ENCODE measurements around the gene ITGB2.
"Not testable (repeated sequence)": the region's sequence is repeated elsewhere in the genome, so short reads cannot be mapped to it uniquely, and the experiment has no call there.

Gene ITGB2

DNA sequence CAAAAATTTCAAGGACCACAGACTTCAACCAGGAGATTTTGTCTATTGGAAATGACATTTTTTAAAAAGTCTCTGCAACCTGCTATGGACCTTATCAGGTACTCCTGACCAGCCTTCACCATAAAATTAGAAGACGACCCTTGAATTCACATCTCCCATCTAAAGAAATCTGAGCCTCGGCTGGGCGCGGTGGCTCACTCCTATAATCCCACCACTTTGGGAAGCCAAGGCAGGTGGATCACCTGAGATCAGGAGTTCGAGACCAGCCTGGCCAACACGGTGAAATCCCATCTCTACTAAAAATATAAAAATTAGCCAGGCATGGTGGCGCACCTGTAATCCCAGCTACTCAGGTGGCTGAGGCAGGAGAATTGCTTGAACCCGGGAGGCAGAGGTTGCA is 41.5 kb downstream of the ITGB2 start:
- DNase-seq = not testable (repeated sequence)

DNA sequence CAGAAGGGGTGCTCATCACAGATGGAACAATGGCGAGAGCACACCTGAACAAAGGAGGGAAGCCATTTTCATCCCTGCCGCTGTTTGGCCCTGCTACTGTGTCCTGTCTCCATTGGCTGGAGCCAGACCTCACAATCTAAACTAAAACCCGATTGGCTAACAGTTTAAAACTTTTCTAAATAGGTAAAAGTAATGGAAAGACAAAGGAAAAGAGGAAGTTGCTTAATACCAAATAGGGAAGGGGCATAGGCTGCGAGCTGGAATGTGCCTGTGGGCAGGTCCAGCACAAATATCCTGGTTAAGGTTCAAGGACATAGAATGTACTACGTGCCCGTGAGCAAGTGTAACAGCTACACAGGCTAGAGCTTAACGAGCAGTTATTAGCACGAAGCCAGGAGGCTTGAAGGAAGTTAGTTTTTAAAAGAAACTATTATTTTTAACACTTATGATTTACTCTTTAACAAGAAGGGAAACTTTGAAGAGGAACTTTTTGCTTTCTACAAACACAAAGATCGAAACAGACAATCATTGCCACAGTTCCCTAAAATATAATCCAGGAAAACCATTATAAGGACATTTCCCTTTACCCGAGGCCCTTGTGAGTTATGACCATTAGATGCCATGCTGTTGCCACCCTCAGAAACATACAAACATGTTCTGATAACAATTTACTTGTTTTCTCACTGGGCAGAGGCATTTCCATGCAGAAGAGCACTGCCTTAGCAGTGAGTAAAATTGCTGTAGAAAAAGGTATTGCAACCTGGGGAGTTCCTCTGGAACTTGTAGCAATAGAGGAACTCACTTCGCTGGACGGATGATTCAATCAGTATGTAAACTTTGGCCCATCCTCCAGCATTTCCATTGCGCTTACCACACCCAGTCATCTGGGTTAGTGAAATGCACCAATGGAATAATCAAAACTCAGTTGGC is 42.4 kb downstream of the ITGB2 start:
- DNase-seq = no peak

DNA sequence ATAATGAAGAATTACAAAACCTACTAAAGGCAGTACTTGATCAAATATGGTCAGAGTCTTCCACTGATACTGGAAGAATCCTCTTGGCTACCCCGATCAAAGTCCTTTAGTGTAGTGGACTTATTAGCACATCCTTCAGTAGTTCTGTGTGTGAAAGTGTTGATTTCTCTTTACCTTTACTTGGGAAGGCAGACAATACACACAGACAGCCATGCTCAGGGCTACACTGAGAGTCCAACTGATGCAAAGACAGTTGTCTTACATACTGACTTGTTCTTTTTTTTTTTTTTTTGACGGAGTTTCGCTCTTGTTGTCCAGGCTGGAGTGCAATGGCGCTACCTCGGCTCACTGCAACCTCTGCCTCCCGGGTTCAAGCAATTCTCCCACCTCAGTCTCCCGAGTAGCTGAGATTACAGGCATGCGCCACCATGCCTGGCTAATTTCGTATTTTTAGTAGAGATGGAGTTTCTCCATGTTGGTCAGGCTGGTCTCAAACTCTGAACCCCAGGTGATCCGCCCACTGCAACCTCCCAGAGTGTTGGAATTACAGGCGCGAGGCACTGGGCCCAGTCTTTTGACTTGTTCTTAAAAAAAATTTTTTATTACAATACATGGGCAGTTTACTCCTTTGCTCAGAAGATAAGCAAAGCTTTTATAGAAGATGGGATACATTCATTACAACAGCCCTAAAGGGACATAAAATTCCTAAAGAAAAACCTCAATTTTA is 43.7 kb downstream of the ITGB2 start:
- no peak for DNase-seq

DNA sequence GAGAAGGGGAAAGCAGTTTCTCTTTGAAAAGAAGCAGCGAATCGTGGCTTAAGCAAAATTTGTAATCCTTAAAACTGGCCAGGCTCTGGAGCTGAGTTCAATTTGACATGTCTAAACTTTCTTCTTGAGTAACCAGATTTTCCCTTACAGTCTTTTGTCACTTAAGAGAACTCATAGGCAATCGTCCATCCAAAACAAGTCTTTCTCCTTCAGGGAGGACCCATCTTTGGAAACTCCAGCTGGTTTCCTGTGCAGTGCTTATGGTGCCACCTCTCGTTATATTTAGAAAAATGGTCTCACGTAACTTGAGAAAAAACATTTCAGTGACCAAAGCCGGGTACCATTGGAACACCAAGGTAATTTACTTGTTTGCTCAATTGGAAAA is 45.4 kb downstream of the ITGB2 start:
- no peak for DNase-seq

DNA sequence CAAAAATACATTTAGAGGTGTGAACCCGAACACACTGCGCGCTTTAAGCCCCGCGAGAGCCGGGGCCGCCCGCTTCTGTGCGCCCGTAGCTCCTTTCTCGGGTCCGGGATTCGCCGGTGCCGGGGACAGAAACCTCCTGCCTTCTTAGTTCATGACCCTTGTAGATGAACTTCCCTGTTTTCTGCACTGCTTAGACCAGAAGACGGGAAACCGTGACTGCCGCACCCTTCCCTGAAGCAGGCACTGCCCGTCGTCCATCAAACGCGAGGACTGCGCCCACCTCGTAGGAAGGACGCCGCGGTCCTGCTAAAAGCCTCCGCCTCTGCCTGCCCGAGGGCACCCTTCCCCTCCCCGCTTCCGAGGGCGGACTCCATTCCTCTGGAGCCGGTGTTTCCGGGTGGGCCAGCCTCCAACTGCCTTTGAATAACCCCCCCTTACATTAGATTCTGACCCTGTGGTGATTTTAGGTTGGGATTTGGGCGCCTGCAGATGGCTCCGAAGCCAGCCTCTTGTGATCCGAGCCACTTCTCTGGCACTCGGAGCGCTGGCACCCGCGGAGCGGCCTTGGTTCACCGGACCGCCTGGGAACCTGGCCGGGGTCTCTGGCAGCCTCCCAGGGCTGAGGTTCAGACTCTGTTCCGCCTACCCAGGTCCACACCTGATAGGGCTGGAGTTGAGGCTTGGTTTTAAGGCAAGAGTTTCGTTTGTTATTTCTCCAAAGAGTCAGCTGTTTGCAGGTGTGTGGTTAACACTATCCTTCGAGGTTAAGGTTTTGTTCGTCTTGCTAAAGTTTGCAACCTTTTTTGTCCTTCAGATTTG is 46.0 kb downstream of the ITGB2 start:
- peak in 1 of 2 donors; percentile 26 for DNase-seq

DNA sequence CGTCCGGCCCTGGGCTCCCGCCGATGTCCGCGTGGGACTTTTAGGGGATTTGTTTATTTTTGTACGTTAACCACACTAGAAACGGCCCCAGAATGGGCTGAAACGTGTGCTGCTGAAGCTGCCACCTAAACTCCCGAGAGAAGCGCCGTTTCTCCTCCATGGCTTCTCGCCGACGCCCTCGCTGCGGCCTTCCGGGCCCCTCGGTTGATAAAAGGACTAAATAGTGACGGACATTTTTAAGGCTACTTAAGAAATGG is 46.5 kb downstream of the ITGB2 start:
- no peak for DNase-seq

DNA sequence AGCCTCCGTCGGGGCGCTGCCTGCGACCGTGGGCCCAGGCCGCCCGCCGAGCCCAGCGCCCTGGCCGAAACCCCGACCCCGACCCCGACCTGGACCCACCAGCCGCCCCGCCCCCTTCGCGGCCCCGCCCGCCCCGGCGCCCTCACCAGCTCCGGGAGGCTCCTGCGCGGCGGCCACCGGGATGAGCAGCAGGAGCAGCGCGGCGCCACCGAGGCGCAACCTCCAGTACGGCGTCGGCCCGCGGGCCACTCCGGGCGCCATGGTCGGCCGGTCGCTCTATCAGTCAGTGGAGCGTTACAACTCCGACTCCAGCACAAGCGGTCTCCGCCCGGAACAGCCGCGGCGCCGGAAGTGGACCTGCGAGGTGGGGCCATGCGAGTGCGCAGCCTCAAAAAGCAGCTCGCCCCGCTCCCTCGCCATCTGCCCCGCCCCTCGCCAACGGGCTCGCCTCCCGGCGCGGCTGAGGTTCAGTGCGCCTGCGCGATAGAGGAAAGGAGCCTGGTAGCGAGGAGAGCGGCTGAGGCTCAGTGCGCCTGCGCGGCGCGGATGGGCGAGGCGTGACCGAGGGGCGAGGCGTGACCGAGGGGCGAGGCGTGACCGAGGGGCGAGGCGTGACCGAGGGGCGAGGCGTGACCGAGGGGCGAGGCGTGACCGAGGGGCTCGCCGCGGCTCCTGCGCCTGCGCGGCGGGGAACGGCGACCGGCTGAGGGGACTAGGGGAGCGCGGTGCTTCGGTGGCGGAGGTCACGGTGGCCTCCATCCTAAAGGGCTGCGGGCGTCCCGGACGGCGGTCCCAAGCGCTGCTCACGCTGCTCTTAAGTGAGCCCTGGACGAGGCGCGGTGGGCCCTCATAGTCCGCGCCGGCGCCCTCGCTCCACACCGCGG is 47.1 kb downstream of the ITGB2 start, which contains the start of gene PTTG1IP:
TSS of gene PTTG1IP (minus strand) at position 335 of the 884 bp plus-strand sequence. CDS start at position 261, 74 bp downstream.
- DNase-seq = peak; percentile 90 to 95

DNA sequence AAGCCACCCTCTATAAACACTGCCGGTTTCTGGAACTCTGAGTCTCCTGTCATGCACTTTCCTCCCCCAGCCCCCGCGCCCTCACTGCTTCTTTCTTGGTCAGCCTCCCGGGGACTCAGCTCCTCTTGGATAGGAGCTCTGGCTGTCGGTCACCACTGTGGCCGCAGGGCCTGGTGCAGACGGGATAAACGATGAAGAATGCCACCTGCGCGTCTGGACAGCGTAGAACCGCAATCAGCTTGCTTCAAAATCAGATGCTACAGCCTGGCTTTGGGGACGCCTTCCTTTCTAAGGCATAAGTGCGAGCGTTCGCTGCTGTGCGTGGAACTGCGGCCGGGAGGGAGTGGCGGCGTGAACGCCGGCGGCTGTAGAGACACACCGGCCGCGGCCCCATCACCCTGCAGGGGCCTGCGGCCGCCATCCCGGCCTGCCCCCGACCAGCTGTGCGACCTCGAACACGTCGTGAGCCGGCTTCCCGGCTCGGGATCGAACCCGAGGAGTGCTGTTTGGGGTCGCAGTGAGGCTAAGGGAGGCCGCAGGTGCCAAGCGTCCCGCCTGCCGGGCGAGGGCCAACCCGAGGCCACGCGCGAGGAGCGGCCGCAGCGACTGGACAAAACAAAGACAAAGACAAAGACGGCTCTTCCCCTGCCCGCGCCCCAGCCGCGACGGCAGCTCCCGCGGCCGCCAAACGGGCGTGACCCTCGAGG is 47.9 kb downstream of the ITGB2 start:
- no peak for DNase-seq

DNA sequence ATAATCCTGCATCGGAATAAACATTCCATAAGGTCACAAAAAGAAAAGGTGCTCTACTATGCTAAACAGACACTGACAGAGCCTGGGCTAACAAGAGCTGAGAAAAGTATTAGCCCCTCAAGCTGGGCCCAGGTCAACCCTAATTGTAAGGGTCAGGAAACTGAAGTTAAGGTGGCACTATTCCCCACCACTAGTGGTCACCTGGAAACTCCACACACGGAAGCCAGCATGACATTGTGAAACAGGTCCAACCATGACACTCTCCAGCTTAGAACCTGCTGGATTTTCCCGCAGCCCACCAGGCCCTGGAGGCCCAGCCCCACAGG is 48.4 kb downstream of the ITGB2 start:
- DNase-seq = no peak

DNA sequence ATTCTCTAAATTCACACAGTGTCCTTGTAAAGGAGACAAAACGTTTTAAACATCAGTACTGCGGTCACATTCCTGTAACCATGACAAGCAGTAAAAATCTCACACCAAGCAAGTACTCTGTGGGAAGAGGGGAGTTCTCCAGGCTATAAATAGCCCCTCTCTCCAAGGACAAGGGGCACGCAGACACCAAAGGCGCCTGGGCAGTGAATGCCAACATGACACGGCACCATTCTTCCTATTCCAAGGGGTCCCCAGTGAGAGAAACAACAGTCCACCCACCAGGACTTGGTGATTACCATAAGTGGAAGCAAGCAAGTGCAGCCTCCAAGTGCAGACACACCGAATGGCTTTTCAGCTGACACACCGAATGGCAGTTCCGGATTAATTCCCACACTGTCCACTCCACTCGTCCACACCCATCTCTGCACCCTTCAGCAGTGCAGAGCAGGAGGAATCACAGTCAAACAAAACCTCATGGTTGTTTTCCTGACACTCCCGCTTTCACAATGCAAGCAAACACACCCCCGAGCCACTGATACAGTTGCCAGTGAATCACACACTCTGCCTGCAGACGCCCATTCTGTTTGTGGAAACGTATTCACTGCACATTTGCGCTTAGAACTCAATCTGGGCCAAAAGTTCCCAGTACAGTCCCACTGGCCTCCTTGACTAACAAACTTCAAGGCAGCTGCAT is 49.0 kb downstream of the ITGB2 start:
- peak in 1 of 2 donors; percentile 41 for DNase-seq

DNA sequence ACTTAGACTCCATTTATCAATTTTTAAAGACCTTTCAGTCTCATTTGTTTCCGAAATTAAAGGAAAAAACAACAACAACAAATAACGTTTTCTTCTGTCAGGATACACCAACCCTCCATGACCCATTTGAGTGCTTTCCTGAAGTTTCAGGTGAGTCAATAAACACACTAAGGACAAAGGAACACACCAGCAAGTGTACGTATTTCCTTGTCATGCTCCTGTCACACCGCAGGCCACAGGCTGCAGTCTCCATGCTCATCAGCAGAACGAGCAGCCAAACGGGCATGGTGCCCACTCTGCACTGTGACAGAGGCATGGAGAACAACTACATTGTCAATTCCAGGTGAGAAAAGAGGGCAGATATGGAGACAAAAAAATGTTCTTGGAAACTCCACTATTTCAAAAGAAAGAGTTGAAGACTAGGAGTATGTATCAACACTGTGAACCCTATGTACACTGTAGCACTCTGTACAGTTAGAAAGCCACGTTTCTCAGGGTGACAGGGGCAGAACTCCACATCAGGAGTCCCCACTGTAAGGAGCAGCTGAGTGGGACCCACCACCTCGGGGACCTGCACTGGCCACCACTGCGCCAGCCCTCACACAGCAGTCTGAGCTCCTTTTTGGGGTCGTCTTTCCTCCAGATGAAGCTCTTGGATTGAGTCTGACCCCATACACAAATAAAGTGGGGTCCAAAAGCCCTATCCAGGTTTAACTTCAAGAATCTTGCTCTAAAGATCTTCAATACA is 49.8 kb downstream of the ITGB2 start:
- DNase-seq = no peak

DNA sequence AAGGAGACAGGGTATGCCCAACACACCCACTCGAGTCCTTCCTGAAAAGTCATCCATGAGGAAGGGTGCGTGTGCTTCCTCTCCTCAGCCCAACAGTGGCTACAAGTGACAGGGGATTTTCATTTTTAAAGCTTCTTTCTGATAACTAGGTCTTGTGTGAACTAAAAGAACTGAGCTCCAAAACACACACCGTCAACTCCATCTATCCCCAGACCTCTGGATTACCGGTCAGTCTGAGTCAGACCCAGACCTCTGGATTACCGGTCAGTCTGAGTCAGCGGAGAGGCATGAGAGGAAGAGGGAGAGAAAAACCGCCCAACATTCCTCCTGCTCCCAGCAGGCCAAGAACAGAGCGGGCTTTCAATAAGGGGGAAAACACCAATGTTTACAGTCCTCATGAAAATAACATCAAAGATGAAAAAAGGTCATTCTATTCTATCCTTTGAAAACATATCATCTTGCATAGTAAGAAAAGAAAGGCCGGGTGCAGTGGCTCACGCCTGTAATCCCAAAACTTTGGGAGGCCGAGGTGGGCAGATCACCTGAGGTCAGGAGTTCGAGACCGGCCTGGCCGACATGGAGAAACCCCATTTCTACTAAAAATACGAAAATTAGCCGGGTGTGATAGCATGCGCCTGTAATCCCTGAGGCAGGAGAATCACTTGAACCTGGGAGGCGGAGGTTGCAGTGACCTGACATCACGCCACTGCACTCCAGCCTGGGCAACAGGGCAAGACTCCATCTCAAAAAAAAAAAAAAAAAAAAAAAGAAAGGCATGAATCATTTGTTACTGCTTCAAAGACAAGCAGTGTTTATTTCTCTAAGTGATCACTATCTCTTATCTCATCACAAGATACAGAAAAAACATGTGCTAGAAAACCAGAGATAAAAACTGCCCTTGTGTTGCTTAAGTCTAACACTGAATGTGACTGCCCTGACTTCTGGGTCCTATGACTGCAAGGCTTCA is 50.6 kb downstream of the ITGB2 start:
- no peak for DNase-seq

DNA sequence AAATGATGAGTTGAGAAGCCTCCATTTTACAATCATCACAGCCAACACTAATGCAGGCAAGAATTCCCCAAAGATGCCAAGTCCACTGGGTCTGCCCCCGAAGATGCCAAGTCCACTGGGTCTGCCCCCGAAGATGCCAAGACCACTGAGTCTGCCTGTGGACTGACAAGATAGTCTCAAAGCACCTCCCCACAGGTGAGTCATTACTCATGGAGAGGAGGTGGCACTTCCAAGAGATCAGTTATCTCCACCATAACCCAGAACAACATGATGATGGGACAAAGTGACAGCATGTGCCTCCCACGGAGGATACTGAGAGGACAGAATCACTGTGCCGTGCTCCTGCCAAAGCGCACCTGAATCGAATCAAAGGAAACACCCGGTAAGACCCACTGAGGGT is 52.0 kb downstream of the ITGB2 start:
- DNase-seq = no peak

DNA sequence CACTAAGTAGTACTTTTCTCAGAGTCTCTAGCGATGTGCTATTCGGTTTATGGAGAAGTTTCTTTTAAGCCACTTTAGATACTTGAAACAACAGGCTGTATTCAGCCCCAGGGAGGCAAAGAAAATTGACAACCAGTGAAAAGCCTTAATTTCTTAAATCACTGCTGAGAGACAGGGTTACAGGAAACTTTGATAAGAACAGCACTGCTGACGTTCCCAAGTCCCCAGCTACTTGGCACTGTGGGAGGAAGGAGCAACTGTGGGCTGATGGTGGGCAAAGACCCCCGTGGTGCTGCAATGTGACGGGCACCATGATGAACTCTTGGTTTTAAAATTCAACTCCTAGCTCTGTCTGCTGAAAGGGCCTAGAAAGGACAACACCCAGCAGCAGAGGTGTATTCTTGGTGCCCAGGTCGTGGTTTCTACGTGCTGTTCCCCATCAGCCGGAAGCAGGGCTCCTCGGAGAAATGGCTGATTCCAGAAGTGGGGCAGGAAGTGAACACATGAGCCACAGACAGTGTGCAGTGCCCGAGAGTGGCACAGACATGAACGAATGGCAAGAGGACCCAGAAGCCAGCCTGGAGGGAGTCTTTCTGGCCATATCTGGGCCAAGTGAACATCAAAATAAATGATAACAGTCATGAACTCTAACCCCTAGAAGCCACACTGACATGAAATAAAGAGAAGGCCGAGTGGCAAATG is 52.5 kb downstream of the ITGB2 start:
- DNase-seq = no peak

DNA sequence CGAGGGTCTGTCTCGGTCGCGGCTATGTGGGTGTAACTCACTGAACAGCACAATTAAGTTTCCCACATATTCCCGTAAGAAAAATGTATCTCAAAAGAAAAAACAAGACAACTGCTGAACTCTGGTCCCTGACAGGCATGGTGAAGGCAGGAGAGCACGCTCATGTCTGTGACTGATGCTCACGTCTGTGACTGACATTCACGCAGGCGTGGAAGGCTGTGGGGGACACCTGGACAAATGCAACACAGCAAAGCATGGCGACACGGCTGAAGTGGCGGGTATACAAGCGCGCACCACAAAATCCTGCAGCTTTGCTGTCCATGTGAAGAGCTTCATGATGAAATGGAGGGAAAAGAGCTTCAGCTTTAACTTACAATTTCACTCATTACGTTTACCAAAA is 53.2 kb downstream of the ITGB2 start:
- DNase-seq = no peak

DNA sequence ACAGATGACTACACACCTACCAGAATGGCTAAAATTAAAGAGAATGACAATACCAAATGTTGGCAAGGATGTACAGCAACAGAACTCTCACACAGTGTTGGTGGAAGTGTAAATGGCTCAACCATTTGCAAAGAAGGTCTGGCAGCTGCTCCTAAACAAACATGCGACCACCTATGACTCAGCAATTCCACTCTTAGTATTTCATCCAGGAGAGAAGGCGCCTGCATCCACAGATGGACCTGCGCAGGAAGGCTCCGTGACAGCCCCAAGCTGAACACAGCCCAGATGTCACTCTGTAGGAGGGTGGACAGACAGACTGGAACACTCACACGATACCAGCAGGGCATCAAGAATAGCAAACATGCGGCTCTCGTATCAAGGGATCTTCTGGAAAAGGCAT is 53.9 kb downstream of the ITGB2 start:
- no peak for DNase-seq

DNA sequence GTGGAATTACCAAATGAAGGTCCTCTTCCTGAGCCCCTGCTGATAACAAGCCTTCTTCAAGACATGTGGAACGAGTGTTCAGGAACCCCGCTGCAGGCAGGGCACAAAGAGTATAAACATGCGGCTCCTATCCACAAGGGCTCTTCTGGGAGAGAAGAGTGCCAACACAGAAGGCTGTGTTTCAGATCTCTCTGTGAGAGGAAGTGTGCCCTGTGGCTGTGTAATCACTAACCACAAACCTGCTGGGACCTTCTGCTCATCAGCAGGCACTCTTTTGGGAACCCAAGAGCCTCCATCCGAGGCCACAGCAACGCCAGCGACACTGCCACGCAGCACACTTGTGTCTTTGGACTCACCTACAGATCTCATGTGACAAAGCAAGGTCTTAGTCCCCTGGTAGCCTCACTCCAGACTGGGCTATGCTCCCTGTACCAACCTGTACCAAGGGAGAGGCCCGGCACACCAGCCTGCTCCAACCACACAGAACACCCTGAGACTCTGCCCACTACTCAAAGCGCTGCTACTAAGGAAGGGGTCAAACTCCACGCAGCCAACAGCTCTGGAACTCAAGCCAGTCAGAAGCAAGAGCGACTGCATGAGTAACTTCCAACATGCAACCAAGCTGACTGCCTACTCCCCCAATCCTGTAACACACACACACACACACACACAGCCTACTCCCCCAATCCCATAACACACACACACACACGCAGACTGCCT is 55.0 kb downstream of the ITGB2 start:
- DNase-seq = peak in 1 of 2 donors; percentile 21

Data from hippocampal formation (tissue), 2 donors.